Natural killer cell (primary cell): ENCODE data around the gene KIF26A. TPM values are rescaled to one million over a fixed set of nuclear protein-coding genes. Genes with fewer than 3 reads are reported as not detected.

Experiments
- ATAC-seq, 3 donors: fragments of 150-1000 bp in 2 of 3; fragments of 200-7000 bp in 1 of 3; cut with Tn5 transposase; 1 replicate in 1 of 3; 2 replicates in 2 of 3; pipeline ENCODE4 v1.10.0; 2021; ENCODE audit warnings: mild to moderate bottlenecking in 2 of 3, moderate library complexity in 2 of 3
- DNase-seq, 2 donors: peaks; one replicate each; pipeline versions ENCODE4 v3.0.0 to v3.0.0-alpha.2; 2013 to 2021; ENCODE audit warnings: mixed read lengths in 1 of 2
- H3K27ac ChIP-seq: one replicate; pipeline ENCODE4 v1.5.1; 2013; ENCODE audit warnings: mild to moderate bottlenecking, low read length
- H3K27me3 ChIP-seq: one replicate; pipeline ENCODE4 v1.6.1; 2013; ENCODE audit warnings: low read length; ENCODE audit not compliant: control insufficient read depth, insufficient read depth
- H3K36me3 ChIP-seq: one replicate; pipeline ENCODE4 v1.6.1; 2013; ENCODE audit warnings: low read length; ENCODE audit not compliant: control insufficient read depth, insufficient read depth
- H3K4me1 ChIP-seq: one replicate; pipeline ENCODE4 v1.6.1; 2013; ENCODE audit warnings: low read length; ENCODE audit not compliant: control insufficient read depth, insufficient read depth
- H3K4me3 ChIP-seq: one replicate; pipeline ENCODE4 v1.5.1; 2013; ENCODE audit warnings: low read length
- H3K9me3 ChIP-seq: one replicate; pipeline ENCODE4 v1.6.1; 2013; ENCODE audit warnings: low read length; ENCODE audit not compliant: control insufficient read depth, insufficient read depth
- H3K27ac Mint-ChIP-seq, 2 donors: one replicate each; pipeline ENCODE4 v1.8.0; 2022; ENCODE audit warnings: mild to moderate bottlenecking in 2 of 2, mixed read lengths in 2 of 2, moderate library complexity in 1 of 2
- H3K27me3 Mint-ChIP-seq, 2 donors: one replicate each; pipeline ENCODE4 v1.8.0; 2022; ENCODE audit warnings: low read depth in 2 of 2, mixed read lengths in 2 of 2
- H3K36me3 Mint-ChIP-seq: one replicate; pipeline ENCODE4 v1.8.0; 2022; ENCODE audit warnings: mixed read lengths
- H3K4me1 Mint-ChIP-seq, 2 donors: one replicate each; pipeline ENCODE4 v1.8.0; 2022; ENCODE audit warnings: mixed read lengths in 2 of 2
- H3K4me3 Mint-ChIP-seq: one replicate; pipeline ENCODE4 v1.8.0; 2022; ENCODE audit warnings: mild to moderate bottlenecking, moderate library complexity, mixed read lengths
- H3K9me3 Mint-ChIP-seq, 2 donors: one replicate each; pipeline ENCODE4 v1.8.0; 2022; ENCODE audit warnings: mixed read lengths in 2 of 2
- CTCF ChIP-seq: fragments of 200-600 bp; IDR thresholded peaks from one replicate; pipeline ENCODE4 v1.8.0; 2022; ENCODE audit warnings: antibody characterized with exemption
- whole genome bisulfite sequencing: methylation state at CpG from one replicate; pipeline ENCODE4 v1.1.7; 2013; ENCODE audit warnings: missing lambda C conversion rate; ENCODE audit not compliant: insufficient coverage; 5-methylcytosine and 5-hydroxymethylcytosine counted together
- intact Hi-C: fragments of 100-400 bp; cut with micrococcal nuclease; formaldehyde crosslinking; loops from one replicate; pipeline ENCODE4 v1.14.2; 2022
- total RNA-seq, 4 donors: library from RNA; stranded (reverse); fragments of 120-200 nt in 1 of 4; gene quantifications; one replicate each; pipeline versions ENCODE4 v1.2.3 to v1.2.4, GENCODE V29; 2013 to 2022

Gene KIF26A
- total RNA-seq, 3 donors from 2014 or later (not counting 1 experiment from before 2014, with no cell fraction given), result not detected

GRCh38 chr14:104189629-104190335 is 51.4 kb downstream of the KIF26A start:
- Mint-ChIP-seq H3K4me3 (no peak overlapping the region), H3K27me3 (no peaks in the 10 kb centered on the region), H3K36me3 (no peaks in the 10 kb centered on the region), H3K4me1 (no peaks in the 10 kb centered on the region), H3K9me3 (no peaks in the 10 kb centered on the region), H3K27ac (no peak overlapping the region)
- no peaks in the 10 kb centered on the region for H3K36me3 ChIP-seq
- intact Hi-C loops, result no loop called here
- TF ChIP-seq CTCF, result no peak
- WGBS, result 89% methylated on average over 24 of the region's 24 CpGs
- no peaks in the 10 kb centered on the region for H3K4me1 ChIP-seq
- no peaks in the 10 kb centered on the region for H3K27me3 ChIP-seq
- H3K9me3 ChIP-seq, result no peaks in the 10 kb centered on the region
- ATAC-seq (peak in 1 of 3 donors; percentile 25), DNase-seq (no peak)
- H3K27ac ChIP-seq, result no peak overlapping the region
- H3K4me3 ChIP-seq, result no peak overlapping the region

DNA sequence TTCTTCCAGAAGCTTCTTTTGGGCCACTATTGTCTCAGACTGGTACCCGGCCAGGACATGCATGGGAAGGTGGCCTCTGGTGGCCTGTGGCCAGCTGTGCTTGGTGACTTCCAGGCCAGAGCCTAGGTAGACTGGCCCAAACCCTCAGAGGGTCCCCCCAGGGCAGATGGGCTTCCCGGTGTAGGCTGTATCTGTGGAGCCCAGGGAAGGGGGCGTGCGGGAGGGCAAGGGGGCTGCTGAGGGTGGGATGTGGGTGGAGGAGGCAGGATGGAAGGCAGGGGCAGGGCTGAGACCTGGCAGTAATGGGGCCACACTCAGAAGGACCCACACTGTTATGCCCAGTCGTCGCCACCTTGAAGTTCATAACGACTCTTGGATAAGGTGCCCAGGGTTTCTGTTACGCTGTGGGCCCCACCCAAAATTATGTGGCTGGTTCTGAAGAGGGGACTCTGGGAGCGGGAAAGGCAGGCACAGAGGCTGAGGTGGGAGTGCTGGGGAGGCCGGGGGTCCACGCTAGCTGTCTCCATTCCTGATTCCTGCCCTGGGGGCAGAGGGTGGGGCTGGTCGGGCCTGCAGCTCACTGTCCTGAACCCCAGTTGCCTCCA is 52.1 kb downstream of the KIF26A start:
- Histone ChIP-seq H3K9me3 (no peaks in the 10 kb centered on the region), H3K4me3 (no peak overlapping the region), H3K36me3 (no peaks in the 10 kb centered on the region), H3K27me3 (no peaks in the 10 kb centered on the region), H3K27ac (no peak overlapping the region), H3K4me1 (no peaks in the 10 kb centered on the region)
- H3K27me3 Mint-ChIP-seq, result no peaks in the 10 kb centered on the region
- H3K27ac Mint-ChIP-seq, result no peak overlapping the region
- DNase-seq, result no peak
- intact Hi-C loops, result no loop called here
- H3K4me1 Mint-ChIP-seq, result no peaks in the 10 kb centered on the region
- no peak for TF ChIP-seq CTCF
- no peaks in the 10 kb centered on the region for H3K36me3 Mint-ChIP-seq
- ATAC-seq, result no peak
- no peaks in the 10 kb centered on the region for H3K9me3 Mint-ChIP-seq
- no peak overlapping the region for H3K4me3 Mint-ChIP-seq
- WGBS, result 85% methylated on average over 12 of the region's 12 CpGs

DNA sequence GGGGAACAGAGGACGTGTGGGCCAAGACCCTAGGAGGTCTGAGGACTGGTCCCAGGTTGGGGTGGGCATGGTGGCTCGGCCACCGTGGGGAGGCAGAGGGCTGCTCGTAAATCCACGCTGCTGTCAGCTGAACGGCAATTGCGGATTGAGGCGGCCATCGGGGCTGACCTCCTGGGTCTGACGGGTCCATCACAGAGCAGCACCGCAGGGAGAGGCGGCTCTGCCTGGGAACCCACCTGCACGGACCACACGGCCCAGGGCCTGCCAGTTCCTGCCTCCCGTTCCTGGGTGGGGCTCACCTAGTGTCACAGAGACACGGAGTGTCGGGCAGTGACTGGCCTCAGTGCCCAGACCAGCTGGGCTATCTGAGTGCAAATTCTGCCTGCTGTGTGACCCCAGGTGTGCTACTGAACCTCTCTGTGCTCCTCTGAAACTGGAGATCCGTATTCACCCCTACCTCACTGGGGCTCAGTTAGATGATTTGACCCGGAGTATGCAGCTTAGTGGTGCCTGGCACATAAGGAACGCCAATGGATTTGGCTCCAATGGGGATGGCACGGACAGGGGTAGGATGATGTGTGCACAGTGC is 53.1 kb downstream of the KIF26A start:
- Mint-ChIP-seq H3K27ac (no peak overlapping the region), H3K9me3 (no peaks in the 10 kb centered on the region), H3K4me3 (no peak overlapping the region), H3K4me1 (no peaks in the 10 kb centered on the region), H3K27me3 (no peaks in the 10 kb centered on the region), H3K36me3 (no peaks in the 10 kb centered on the region)
- intact Hi-C loops, result no loop called here
- H3K4me3 ChIP-seq, result no peak overlapping the region
- no peak for TF ChIP-seq CTCF
- 82% methylated on average over 21 of the region's 21 CpGs for WGBS
- H3K36me3 ChIP-seq, result no peaks in the 10 kb centered on the region
- peaks cover 1% of the 10 kb centered on the region for H3K4me1 ChIP-seq
- ATAC-seq (no peak), DNase-seq (no peak)
- no peaks in the 10 kb centered on the region for H3K27me3 ChIP-seq
- no peak overlapping the region for H3K27ac ChIP-seq
- no peaks in the 10 kb centered on the region for H3K9me3 ChIP-seq
